NCI-H1417 (cell line): ENCODE results near the gene CUEDC1.

Source experiments
- DNase-seq, 3 experiments: peaks; one replicate each; lab custom pipeline; 2025; lab: John Stamatoyannopoulos, UW

CUEDC1 gene

GRCh38 chr17:57915985-57916757 lies 39.0 kb downstream of the CUEDC1 start:
- peak; percentile 47 to 97 (median 93) for DNase-seq

- peak; percentile 33 to 81 (median 67) for DNase-seq
Observed at GRCh38 chr17:57915544-57915943, 39.7 kb downstream of the CUEDC1 start.

- peak in 1 of 3 experiments; percentile 36 for DNase-seq
Observed at GRCh38 chr17:57914273-57915142, 40.7 kb downstream of the CUEDC1 start.

- DNase-seq = no peak
Observed at GRCh38 chr17:57913575-57914272, 41.5 kb downstream of the CUEDC1 start.

GRCh38 chr17:57911834-57912673 lies 43.2 kb downstream of the CUEDC1 start:
- DNase-seq = peak; percentile 75 to 93 (median 78)

- peak in 1 of 3 experiments; percentile 28 for DNase-seq
Observed at GRCh38 chr17:57910462-57911420, 44.5 kb downstream of the CUEDC1 start.

- no peak for DNase-seq
Observed at GRCh38 chr17:57909551-57909950, 45.7 kb downstream of the CUEDC1 start.

GRCh38 chr17:57908278-57908677 lies 46.9 kb downstream of the CUEDC1 start:
- no peak for DNase-seq

- no peak for DNase-seq
Observed at GRCh38 chr17:57906910-57907309, 48.3 kb downstream of the CUEDC1 start.

- peak in 1 of 3 experiments; percentile 34 for DNase-seq
Observed at GRCh38 chr17:57905875-57906455, 49.2 kb downstream of the CUEDC1 start.

- DNase-seq = no peak
Observed at GRCh38 chr17:57903961-57904360, 51.3 kb downstream of the CUEDC1 start.

- DNase-seq = peak; percentile 69 to 87 (median 79)
Observed at GRCh38 chr17:57902800-57903759, 52.1 kb downstream of the CUEDC1 start.

- peak in 1 of 3 experiments; percentile 31 for DNase-seq
Observed at GRCh38 chr17:57902117-57902799, 53.0 kb downstream of the CUEDC1 start.

- DNase-seq = peak; percentile 78 to 98 (median 89)
Observed at GRCh38 chr17:57900991-57901743, 54.0 kb downstream of the CUEDC1 start.

- DNase-seq = no peak
Observed at GRCh38 chr17:57899822-57900221, 55.4 kb downstream of the CUEDC1 start.

- DNase-seq = no peak
Observed at GRCh38 chr17:57899391-57899790, 55.8 kb downstream of the CUEDC1 start.
